ENCODE results near the gene PWP2.
"Not testable (repeated sequence)": the region's sequence is repeated elsewhere in the genome, so short reads cannot be mapped to it uniquely, and the experiment has no call there.

Gene PWP2

GRCh38 chr21:44167527-44167926 lies 60.3 kb downstream of the PWP2 start:
- not testable (repeated sequence) for DNase-seq

DNA sequence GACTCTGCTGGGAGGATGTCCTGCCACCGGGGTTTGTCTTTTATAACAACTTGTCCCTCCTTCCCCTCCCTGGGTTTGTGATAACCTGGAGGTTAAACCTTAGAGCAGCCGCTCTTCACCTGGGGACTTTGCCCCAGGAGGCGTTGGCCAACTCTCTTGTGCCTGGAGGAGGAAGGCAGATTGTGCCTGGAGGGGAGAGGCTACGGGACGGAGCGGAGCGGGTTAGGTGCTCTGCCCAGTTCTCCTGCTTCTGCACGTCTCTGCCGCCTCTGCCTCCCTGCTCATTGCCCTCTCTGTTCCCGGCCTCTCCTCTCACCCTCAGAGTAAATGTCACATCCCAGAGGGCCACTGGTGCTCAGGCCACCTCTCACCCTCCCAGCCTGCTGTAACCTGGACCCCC lies 63.1 kb downstream of the PWP2 start:
- DNase-seq: not testable (repeated sequence)

DNA sequence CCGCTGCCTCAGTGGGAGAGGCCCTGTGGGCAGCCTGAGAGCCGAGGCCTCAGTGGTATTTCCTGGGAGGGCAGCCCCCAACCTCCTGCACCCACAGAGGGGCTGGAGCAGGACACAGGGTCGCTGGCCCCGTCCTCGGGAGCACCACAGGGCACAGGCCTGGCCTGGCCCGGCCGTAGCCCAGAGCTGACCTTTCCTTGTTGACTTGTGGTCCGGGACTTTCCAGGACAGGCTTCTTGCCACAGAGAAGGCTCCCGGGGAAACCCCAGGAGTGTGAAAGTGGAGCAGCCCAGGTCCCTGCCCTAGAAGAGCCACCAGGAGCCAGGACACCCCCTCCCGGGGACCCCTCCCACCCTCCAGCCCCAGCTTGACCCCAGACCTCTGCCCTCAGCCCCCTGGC lies 63.7 kb downstream of the PWP2 start:
- not testable (repeated sequence) for DNase-seq

DNA sequence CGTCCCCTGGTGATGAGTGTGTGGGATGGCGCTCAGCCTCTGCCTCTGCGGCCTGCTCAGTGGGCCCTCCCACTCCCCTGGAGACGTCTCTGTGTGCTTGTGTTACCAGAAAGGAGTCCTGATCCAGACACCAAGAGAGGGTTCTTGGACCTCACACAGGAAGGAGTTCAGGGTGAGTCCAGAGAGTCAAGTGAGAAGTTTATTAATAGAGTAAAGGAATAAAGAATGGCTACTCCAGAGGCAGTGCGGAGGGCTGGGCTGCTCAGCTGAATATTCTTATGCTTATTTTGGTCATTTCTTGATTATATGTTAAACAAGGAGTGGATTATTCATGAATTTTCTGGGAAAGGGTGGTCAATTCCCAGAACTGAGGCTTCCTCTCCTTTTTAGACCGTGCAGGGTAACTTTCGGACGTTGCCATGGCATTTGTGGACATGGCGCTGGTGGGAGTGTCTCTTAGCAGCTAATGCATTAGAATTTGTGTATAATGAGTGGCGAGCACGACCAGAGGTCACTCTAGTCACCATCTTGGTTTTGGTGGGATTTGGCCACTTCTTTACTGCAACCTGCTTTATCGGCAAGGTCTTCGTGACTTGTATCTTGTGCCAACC lies 64.9 kb downstream of the PWP2 start:
- DNase-seq: not testable (repeated sequence)

DNA sequence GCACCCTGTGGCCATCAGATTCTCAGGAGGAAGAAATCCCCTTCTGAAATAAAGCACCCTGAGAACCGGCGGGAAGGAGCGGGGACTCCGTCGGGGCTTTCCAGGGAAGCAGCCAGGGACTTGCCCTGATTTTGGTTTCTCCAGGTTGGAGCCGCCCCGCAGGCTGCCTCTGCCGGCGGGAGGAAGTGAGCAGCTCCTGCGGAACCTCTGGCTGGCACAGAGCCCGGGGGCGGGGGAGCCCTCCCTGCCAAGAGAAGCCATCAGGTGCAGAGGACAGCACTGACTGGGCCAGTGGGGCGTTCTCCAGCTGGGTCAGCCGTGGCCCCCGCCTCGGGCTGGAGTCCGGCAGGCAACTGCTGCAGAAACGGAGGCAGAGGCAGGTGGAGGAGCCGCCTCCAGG lies 65.5 kb downstream of the PWP2 start:
- not testable (repeated sequence) for DNase-seq

- not testable (repeated sequence) for DNase-seq
These were observed 68.0 kb downstream of the PWP2 start for GRCh38 chr21:44175189-44175588.

DNA sequence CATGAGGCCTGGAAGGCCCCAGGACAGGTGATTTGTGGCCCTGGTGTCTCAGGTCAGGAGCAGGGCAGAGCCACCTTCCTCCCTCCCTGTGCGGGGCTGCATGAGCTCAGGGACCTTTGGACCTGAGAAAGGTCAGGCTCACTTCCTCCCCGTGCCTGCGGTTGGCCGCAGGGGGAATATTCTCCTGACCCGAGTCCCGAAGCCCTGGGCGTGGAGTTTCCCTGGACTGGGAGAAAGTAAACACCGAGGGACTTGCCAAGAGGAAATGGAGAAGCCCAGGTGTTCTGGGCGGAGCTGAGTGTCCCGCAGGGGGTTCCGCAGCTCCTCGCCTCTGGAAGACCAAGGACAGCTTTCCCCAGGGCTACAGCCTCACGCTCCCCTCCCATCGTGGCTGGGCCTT lies 68.9 kb downstream of the PWP2 start:
- not testable (repeated sequence) for DNase-seq

Measured in Kasumi-1 (cell line).